HG03280 (cell line): ENCODE measurements around the gene ADAMTS9.

Experiments
- ATAC-seq: cut with Tn5 transposase; IDR thresholded peaks from one replicate; pipeline ENCODE4 v1.9.1; 2021; ENCODE audit warnings: mild to moderate bottlenecking, moderate library complexity; ENCODE audit not compliant: unreplicated experiment

ADAMTS9 gene

DNA sequence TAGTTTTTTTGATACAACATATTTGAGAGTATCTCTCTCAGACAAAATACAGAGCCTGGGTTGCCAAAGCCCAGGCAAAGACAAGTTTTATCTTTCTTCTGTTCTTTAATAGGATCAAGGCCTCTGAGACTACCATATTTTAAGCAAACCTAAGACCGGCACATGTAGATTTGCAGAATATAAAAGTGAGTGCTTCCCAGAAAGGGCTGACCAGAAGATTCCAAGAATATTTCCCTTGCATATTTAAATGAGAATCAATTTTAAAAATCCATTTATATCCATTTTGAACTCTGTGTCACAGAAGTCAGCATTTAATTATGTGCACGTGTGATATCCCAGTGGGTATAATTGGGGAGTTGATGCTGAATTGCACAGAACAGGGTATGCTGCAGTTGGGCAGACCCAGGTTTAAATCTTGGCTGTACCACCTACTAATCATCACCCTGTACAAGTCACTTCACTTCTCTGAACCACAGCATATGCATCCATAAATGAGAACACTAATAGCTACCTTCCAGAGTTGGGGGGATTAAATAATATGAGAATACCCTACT lies 191.9 kb downstream of the ADAMTS9 start:
- no peak for ATAC-seq

DNA sequence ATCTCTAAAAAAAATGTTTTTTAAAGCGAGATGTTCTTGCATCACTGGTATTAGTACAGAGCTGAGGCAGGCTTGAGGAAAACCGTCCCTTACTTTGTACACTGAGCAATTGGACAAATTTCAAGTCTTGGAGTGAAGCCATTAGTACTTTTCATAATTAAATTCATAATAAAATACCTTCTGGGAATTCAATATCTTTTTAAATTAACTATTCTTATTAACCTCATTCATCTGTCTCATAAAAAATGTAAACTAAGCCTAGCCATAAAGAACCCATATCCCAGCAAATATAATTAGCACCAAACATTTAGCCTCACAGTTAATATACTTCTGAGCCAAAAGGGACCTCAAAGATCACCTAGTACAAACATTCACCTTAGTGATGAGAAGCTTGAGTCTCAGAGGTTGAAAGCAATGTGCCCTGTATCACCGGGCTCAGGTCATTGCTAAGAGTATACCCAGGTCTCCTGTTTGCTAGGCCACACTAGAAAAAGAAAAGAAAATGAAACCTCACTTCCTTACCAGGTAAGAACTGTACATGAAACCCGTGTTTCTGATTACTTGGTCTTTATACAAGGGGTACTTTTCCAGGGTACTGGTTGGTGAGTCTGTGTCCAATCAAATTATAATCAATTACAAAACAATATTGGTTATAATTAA lies 192.5 kb downstream of the ADAMTS9 start:
- ATAC-seq: peak; percentile 52

DNA sequence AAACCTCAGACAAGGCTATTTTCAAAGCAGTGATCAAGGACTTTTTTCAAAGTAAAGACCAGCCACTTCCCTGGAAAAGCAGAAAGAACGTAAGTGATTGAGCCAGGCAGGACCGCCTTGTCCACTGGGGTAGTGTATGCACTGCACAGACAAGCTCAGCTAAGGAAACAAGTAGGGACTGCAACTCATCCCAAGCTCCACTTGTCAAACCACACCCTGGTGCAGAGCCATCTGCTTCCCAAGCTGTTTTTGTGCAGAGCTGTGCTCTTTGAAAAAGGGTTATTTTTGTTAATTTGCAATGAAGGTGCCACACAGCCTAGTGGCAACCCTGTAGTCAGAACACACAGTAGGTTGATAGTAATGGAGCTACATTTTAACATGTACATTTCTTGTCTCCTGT lies 193.3 kb downstream of the ADAMTS9 start:
- no peak for ATAC-seq

DNA sequence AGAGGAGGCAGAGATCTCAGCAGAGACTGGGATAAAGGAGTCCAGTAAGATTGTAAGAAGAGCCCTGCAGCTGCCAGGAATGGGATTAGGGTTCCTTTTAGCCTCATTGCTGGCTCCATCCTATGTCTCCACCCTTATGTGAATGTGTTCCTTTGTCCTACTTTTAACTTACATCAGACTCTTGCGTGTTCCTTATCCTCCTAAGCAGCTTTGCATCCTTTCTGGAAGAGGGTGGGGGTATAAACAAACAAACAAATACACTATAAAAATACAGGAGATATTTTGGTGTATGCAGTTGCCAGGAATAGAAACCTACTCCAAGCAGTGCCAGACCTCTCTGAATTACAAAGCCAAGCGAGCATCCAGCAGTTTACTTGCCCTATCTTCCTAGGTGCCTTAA lies 194.7 kb downstream of the ADAMTS9 start:
- no peak for ATAC-seq

DNA sequence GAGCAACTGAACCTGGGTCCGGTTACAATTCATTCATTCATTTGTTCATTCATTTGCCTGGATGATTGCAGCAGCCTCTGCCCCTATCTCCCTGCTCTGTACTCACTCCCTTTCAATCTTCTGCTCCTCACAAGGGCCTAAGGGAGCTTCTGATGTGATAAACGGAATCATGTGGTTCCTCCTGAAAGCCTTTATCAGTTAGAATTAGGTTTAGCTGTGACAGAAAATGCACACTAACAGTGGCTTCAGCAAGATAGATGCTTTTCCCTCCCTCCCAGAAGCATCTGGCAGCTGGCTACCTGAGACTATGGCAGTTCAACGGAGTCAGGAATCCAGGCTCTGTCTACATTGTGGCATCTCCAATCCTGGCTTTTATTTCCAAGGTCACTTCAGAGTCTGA lies 196.0 kb downstream of the ADAMTS9 start:
- ATAC-seq: no peak

GRCh38 chr3:64490180-64490724 lies 197.5 kb downstream of the ADAMTS9 start:
- ATAC-seq: no peak

DNA sequence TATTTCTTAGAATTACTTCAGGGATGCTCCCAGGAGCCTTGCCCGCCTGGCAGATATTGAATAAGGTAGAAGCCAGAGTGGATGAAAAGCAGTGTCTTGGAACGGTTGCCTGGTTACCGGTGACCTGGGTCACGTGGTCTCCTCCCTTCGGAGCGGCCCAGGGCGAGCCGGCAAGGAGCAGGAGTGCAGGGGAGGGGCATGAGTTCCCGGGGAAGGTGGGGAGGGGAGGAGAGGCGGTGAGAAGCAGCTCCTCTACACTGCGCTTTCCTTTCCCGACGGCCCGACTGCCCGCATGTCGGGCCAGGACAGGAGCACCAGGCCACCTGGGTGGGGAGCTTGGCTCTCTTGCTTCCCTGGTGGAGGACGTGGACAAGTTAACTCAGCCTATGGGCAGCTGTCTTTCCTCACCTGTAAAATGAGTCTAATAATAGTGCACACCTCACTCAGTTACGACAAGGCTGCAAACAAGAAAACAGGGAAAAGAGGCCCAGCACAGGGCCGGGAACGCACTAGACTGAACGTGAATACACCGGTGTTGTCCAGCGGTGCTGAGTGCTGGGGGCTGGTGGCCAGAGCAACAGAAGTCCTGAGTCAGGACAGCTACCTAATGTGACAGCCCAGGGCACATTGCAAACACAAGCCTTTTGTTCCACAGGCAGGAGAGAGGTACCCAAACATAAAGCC lies 198.3 kb downstream of the ADAMTS9 start:
- ATAC-seq: no peak

- ATAC-seq: no peak
Observed at GRCh38 chr3:64488939-64489338, 198.9 kb downstream of the ADAMTS9 start.

DNA sequence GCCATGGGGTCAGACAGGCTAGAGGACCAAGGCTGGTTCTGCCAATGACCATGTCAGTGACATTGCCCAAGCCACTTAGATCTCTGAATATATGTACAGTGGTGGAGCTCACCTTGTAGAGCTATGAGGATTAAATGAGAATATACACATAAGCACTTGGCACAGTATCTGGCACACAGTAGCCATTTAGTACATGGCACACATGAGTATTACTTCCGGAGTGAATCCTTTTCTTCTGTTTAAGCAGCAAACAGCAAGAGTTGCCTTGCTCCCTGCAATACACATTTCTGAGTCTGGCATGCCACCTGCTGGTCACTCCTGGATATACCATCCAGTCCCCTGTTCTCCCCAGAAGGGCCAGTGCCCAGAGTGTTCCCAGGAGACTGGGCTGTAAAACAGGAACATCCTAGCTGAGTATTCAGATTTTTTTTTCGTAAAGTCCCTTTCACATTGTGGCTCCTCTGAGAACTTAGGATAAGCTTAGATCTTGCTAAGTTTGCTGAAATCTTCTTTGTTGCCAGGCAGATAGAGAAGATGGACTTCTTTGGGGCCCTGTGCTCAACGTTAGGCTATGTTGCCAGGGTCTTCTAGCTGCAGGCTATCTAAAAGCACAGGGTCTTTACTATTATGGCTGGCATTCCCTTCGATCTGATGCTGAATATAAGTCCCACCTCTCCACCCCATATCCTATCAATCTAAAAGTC lies 203.4 kb downstream of the ADAMTS9 start:
- ATAC-seq: peak; percentile 97

GRCh38 chr3:64483467-64483866 lies 204.3 kb downstream of the ADAMTS9 start:
- ATAC-seq: no peak

GRCh38 chr3:64475037-64475436 lies 212.8 kb downstream of the ADAMTS9 start:
- no peak for ATAC-seq

DNA sequence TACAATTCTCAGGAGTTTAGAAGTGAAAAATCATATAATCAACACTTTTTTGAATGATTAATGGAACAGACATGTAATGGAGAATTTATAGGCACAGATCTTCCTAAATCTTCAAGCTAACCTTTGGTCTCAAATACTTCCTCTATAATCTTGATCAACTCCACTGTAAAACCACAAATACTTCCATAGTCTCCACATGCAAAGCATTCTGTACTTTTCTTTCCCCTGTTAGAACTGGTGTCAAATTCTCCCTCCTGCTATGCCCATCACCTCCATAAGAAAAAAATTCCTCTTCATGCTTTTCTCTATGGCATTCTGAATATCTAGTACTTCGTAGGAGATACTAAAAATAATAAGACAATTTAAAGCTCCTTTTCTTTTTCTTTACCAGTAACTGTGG lies 214.3 kb downstream of the ADAMTS9 start:
- ATAC-seq: no peak

GRCh38 chr3:64470436-64470835 lies 217.4 kb downstream of the ADAMTS9 start:
- no peak for ATAC-seq

DNA sequence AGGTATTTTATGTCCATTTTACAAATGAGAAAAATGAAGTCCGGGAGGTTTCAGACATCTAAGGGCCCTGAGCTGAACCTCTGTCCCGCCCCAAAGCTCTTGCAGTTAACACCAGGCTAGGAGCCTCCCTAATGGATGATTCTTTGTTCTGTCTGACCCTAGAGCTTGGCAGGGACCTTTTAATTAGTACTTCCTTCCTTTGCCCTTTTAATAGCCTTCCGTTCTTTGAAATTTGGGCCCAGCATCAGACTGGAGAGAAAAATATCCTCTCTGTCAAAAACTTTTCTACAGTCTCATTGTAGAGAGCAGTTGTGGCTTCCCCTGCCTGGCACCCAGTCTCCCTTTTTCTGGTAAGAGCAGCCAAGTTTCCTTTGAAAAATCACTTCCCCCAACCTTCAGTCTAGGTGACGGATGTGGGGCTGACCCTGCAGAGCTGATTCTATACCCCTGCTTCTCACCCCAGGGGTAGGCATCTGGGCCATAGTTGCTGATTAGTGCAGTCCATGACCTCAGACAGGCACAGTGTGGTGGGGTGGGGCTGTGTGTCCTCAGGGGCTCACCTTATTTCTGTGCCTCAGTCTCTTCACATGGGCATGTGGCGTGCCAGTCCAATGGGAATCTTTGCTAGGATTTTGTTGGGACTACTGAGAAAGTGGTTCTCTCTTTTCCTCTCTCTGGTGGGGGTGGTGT lies 220.4 kb downstream of the ADAMTS9 start:
- ATAC-seq: no peak
